IMR-90 (cell line): ENCODE measurements around the gene STON2. TPM values are rescaled to one million over a fixed set of nuclear protein-coding genes. Genes with fewer than 3 reads are reported as not detected.
A peak's percentile ranks its signal among the peaks of the same experiment; 100 is the strongest.

Source experiments
- ATAC-seq: fragments of 200-7000 bp; cut with Tn5 transposase; 2 replicates; pipeline ENCODE4 v1.9.1; 2020; ENCODE audit warnings: low read depth, mild to moderate bottlenecking, moderate library complexity
- BruUV-seq: library from RNA; stranded (reverse); fragments of 400-500 nt; replicated peaks from 2 replicates; lab custom pipeline; 2021; lab: Mats Ljungman, UMichigan
- CTCF ChIA-PET: fragments of 300-600 bp; formaldehyde crosslinking; extraction: SDS; loops from one replicate; lab custom pipeline; 2021; ENCODE audit warnings: antibody characterized with exemption; lab: Yijun Ruan, JAX
- POLR2A ChIA-PET: fragments of 300-600 bp; sonication (Branson Sonifier 250); formaldehyde crosslinking; loops from one replicate; lab custom pipeline; 2022; ENCODE audit warnings: antibody characterized with exemption; ENCODE audit not compliant: unreplicated experiment; lab: Charles Lee
- DNase-seq: peaks from one replicate; pipeline ENCODE4 v3.0.0; 2013
- H2AFZ ChIP-seq: replicated peaks from 2 replicates; pipeline ENCODE3; 2013; ENCODE audit warnings: low read length, mild to moderate bottlenecking; ENCODE audit not compliant: poor library complexity
- H2AK5ac ChIP-seq: 2 replicates; pipeline ENCODE4 v1.6.1; 2013; ENCODE audit warnings: low read depth, low read length, inconsistent platforms
- H2AK9ac ChIP-seq: replicated peaks from 2 replicates; pipeline ENCODE3; 2013; ENCODE audit warnings: mild to moderate bottlenecking, low read depth, low read length, moderate library complexity; ENCODE audit not compliant: poor library complexity
- H2BK120ac ChIP-seq: 2 replicates; pipeline ENCODE4 v1.6.1; 2013; ENCODE audit warnings: low read depth, low read length, inconsistent platforms
- H2BK15ac ChIP-seq: 3 replicates; pipeline ENCODE4 v1.6.1; 2013; ENCODE audit warnings: low read depth, low read length, inconsistent platforms
- H2BK20ac ChIP-seq: 2 replicates; pipeline ENCODE4 v1.6.1; 2013; ENCODE audit warnings: low read depth, mild to moderate bottlenecking, inconsistent platforms, low read length, moderate library complexity
- H2BK5ac ChIP-seq: 2 replicates; pipeline ENCODE4 v1.6.1; 2013; ENCODE audit warnings: mild to moderate bottlenecking, low read depth, low read length, inconsistent platforms; ENCODE audit not compliant: poor library complexity, severe bottlenecking
- H3K14ac ChIP-seq: replicated peaks from 2 replicates; pipeline ENCODE4 v1.6.1; 2013; ENCODE audit warnings: low read depth, low read length, inconsistent platforms
- H3K18ac ChIP-seq: 2 replicates; pipeline ENCODE4 v1.6.1; 2013; ENCODE audit warnings: low read depth, low read length, control low read depth
- H3K23ac ChIP-seq: 2 replicates; pipeline ENCODE4 v1.6.1; 2013; ENCODE audit warnings: low read depth, low read length, inconsistent platforms
- H3K27ac ChIP-seq: 2 replicates; pipeline ENCODE4 v1.5.1; 2013; ENCODE audit warnings: mild to moderate bottlenecking, control low read depth, low read length; ENCODE audit not compliant: insufficient read depth
- H3K27me3 ChIP-seq: 2 replicates; pipeline ENCODE4 v1.6.1; 2013; ENCODE audit warnings: low read length; ENCODE audit not compliant: control insufficient read depth, insufficient read depth
- H3K36me3 ChIP-seq: 2 replicates; pipeline ENCODE4 v1.6.1; 2013; ENCODE audit warnings: low read length, mixed read lengths; ENCODE audit not compliant: control insufficient read depth, insufficient read depth
- H3K4ac ChIP-seq: 2 replicates; pipeline ENCODE4 v1.6.1; 2013; ENCODE audit warnings: low read depth, low read length, inconsistent platforms
- H3K4me1 ChIP-seq: 2 replicates; pipeline ENCODE4 v1.6.1; 2013; ENCODE audit warnings: low read length, mixed read lengths; ENCODE audit not compliant: control insufficient read depth, insufficient read depth
- H3K4me2 ChIP-seq: 2 replicates; pipeline ENCODE4 v1.6.1; 2013; ENCODE audit warnings: low read depth, mild to moderate bottlenecking, control low read depth, low read length, moderate library complexity
- H3K4me3 ChIP-seq: 2 replicates; pipeline ENCODE4 v1.5.1; 2013; ENCODE audit warnings: low read depth, mild to moderate bottlenecking, control low read depth, low read length, moderate library complexity; ENCODE audit not compliant: insufficient read depth
- H3K56ac ChIP-seq: 2 replicates; pipeline ENCODE4 v1.6.1; 2013; ENCODE audit warnings: low read length, inconsistent platforms; ENCODE audit not compliant: insufficient read depth; ENCODE audit errors: extremely low read depth
- H3K79me1 ChIP-seq, 2 experiments: 2 replicates each; pipeline ENCODE4 v1.6.1; 2013; ENCODE audit warnings: low read length in 2 of 2, inconsistent platforms in 1 of 2, low read depth in 1 of 2
- H3K9ac ChIP-seq: 2 replicates; pipeline ENCODE4 v1.6.1; 2013; ENCODE audit warnings: low read depth, low read length, control low read depth
- H3K9me1 ChIP-seq: 2 replicates; pipeline ENCODE4 v1.6.1; 2013; ENCODE audit warnings: low read length, inconsistent platforms; ENCODE audit not compliant: insufficient read depth
- H3K9me3 ChIP-seq: 2 replicates; pipeline ENCODE4 v1.6.1; 2013; ENCODE audit warnings: low read length; ENCODE audit not compliant: control insufficient read depth, insufficient read depth
- H4K20me1 ChIP-seq: 2 replicates; pipeline ENCODE4 v1.6.1; 2013; ENCODE audit warnings: low read length, inconsistent platforms; ENCODE audit not compliant: insufficient read depth
- H4K5ac ChIP-seq: 2 replicates; pipeline ENCODE4 v1.6.1; 2013; ENCODE audit warnings: mild to moderate bottlenecking, low read depth, low read length, control low read depth
- H4K8ac ChIP-seq, 2 experiments: 2 replicates each; pipeline ENCODE4 v1.6.1; 2013; ENCODE audit warnings: low read depth in 2 of 2, low read length in 2 of 2, control low read depth in 1 of 2, inconsistent platforms in 1 of 2
- H4K91ac ChIP-seq: 2 replicates; pipeline ENCODE4 v1.6.1; 2013; ENCODE audit warnings: low read depth, low read length, inconsistent platforms; ENCODE audit not compliant: insufficient read depth
- FOS ChIP-seq: fragments of 150-350 bp; IDR thresholded peaks from 2 replicates; pipeline ENCODE4 v1.6.1; 2016; ENCODE audit warnings: low read depth, low read length
- WGBS, 2 experiments: methylation state at CpG; one replicate each; pipeline versions ENCODE4 v1.1.5 to v1.1.7; 2013; ENCODE audit warnings: missing lambda C conversion rate in 2 of 2; ENCODE audit not compliant: insufficient read length in 1 of 2; ENCODE audit errors: extremely low coverage in 2 of 2; 5-methylcytosine and 5-hydroxymethylcytosine counted together
- dilution Hi-C: fragments of 300-500 bp; cut with HindIII; formaldehyde crosslinking; loops from one replicate; pipeline ENCODE4 v1.14.3; 2018; ENCODE audit warnings: low sequenced_read_pairs; ENCODE audit not compliant: unreplicated experiment
- in situ Hi-C: fragments of 300-500 bp; cut with MboI; formaldehyde crosslinking; loops from 3 replicates; pipeline ENCODE4 v1.14.3; 2019; ENCODE audit warnings: low sequenced_read_pairs, inconsistent platforms, mixed read lengths
- intact Hi-C: fragments of 100-400 bp; cut with micrococcal nuclease; formaldehyde crosslinking; loops from 2 replicates; pipeline ENCODE4 v1.10.0; 2022
- polyA plus RNA-seq, 3 experiments: library from polyadenylated mRNA; depleted of rRNA; stranded (reverse); fragments of >200 nt; gene quantifications; 2 replicates each; pipeline ENCODE4 v1.2.3, GENCODE V29; 2012; ENCODE audit warnings: low replicate concordance in 1 of 3
- total RNA-seq: library from RNA; depleted of rRNA; stranded (reverse); fragments of >200 nt; gene quantifications from 2 replicates; pipeline ENCODE4 v1.2.3, GENCODE V29; 2012

STON2 gene
- total and polyA plus RNA-seq, 2 of the 4 experiments (the other 2 are of a cell fraction): not detected

DNA sequence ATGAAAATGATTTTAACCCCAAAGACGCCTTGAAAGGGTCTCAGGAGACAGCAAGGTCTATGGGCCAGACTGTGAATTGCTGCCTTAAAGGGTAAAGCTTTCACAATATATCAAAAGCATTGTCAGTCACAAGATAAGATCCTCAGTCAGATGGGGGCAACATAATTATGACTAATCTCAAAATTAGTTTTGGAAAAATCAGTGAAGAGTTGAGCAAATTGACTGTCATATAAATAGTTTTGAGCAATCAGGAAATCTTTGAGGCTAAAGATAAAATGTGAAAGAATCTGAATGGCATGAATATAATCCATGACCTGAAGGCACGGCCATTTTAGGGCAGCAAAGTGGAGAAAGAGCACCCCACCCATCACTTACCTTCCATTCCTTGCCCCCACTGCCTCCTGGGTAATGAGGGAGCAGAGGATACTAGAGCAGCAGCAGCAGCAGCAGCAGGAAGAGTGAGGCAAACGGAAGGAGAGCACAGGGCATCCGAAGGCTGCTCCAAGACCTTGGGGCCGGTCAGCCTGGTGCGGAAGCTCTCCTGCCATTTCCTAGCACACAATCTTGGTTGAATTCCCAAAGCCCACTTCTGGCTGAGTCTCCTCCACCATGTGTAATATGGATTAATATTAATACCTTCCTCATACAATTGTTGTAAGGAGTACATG lies 7.0 kb downstream of the STON2 start:
- ATAC-seq (no peak), DNase-seq (no peak)
- H3K27me3 ChIP-seq: no peaks in the 10 kb centered on the region
- in situ Hi-C loops (no loop called here), intact Hi-C loops (no loop called here), dilution Hi-C loops (no loop called here)
- no peak overlapping the region for H2AK5ac ChIP-seq
- H3K9me3 ChIP-seq: no peaks in the 10 kb centered on the region
- no peak overlapping the region for H3K27ac ChIP-seq
- H2BK20ac ChIP-seq: no peak overlapping the region
- H4K91ac ChIP-seq: no peak overlapping the region
- no peak overlapping the region for H2AK9ac ChIP-seq
- no peaks in the 10 kb centered on the region for H4K20me1 ChIP-seq
- WGBS, 2 experiments: no CpG with 5 or more reads among the region's 6 CpGs
- H3K14ac ChIP-seq: no peak overlapping the region
- no TSS peak for BruUV-seq
- no peak overlapping the region for H3K4me3 ChIP-seq
- H4K8ac ChIP-seq: no peak overlapping the region
- CTCF ChIA-PET: no interaction called here
- H3K79me1 ChIP-seq: no peaks in the 10 kb centered on the region
- no peak overlapping the region for H4K5ac ChIP-seq
- no peak overlapping the region for H3K9ac ChIP-seq
- no peaks in the 10 kb centered on the region for H3K9me1 ChIP-seq
- H3K4ac ChIP-seq: no peak overlapping the region
- no peak for TF ChIP-seq FOS
- POLR2A ChIA-PET: no interaction called here
- no peak overlapping the region for H3K23ac ChIP-seq
- H2BK5ac ChIP-seq: no peak overlapping the region
- H2AFZ ChIP-seq: peak overlapping the region; percentile 44
- H3K56ac ChIP-seq: no peak overlapping the region
- H3K4me2 ChIP-seq: no peak overlapping the region
- no peaks in the 10 kb centered on the region for H3K4me1 ChIP-seq
- H2BK120ac ChIP-seq: no peak overlapping the region
- H2BK15ac ChIP-seq: no peak overlapping the region
- H3K36me3 ChIP-seq: no peaks in the 10 kb centered on the region
- H3K18ac ChIP-seq: no peak overlapping the region
